HepG2 (cell line): ENCODE results near the gene STX5. TPM values are rescaled to one million over a fixed set of nuclear protein-coding genes. Genes with fewer than 3 reads are reported as not detected.

Experiments used
- ELF3 ChIP-seq: IDR thresholded peaks from 2 replicates; pipeline ENCODE4 v1.6.1; 2016; ENCODE audit warnings: missing genetic modification reagents, missing compliant biosample characterization
- HOXA3 ChIP-seq: sonication (generic); formaldehyde crosslinking; IDR thresholded peaks from 2 replicates; pipeline ENCODE4 v1.5.0; 2020; ENCODE audit warnings: missing genetic modification reagents
- KDM3A ChIP-seq: IDR thresholded peaks from 2 replicates; pipeline ENCODE4 v1.6.1; 2018; ENCODE audit warnings: low read depth, missing compliant biosample characterization
- RBAK ChIP-seq: sonication (generic); formaldehyde crosslinking; IDR thresholded peaks from 2 replicates; pipeline ENCODE4 v1.5.1; 2020; ENCODE audit warnings: mild to moderate bottlenecking, missing genetic modification reagents
- SAP130 ChIP-seq: IDR thresholded peaks from 2 replicates; pipeline ENCODE4 v1.6.1; 2016; ENCODE audit warnings: low read depth
- SATB2 ChIP-seq: sonication (generic); formaldehyde crosslinking; IDR thresholded peaks from 2 replicates; pipeline ENCODE4 v1.5.0; 2020; ENCODE audit warnings: missing genetic modification reagents
- ZNF33B ChIP-seq: sonication (generic); formaldehyde crosslinking; IDR thresholded peaks from 2 replicates; pipeline ENCODE4 v1.5.1; 2020; ENCODE audit warnings: mild to moderate bottlenecking, missing genetic modification reagents
- ZNF430 ChIP-seq: sonication (generic); formaldehyde crosslinking; IDR thresholded peaks from 2 replicates; pipeline ENCODE4 v1.9.0; 2021; ENCODE audit warnings: mild to moderate bottlenecking, missing genetic modification reagents
- ZNF703 ChIP-seq: sonication (generic); formaldehyde crosslinking; IDR thresholded peaks from 2 replicates; pipeline ENCODE4 v1.5.1; 2020; ENCODE audit warnings: missing genetic modification reagents, mild to moderate bottlenecking, moderate library complexity, borderline replicate concordance
- polyA plus RNA-seq, 8 experiments: library from polyadenylated mRNA; depleted of rRNA in 3 of 8; stranded (reverse) in 7 of 8; unstranded in 1 of 8; fragments of >200 nt; fragmentation: Illumina TruSeq in 4 of 8; extraction: Trizol in 4 of 8; gene quantifications; 2 replicates each; pipeline versions ENCODE4 v1.2.1 to v1.2.3, GENCODE V29; 2011 to 2016; ENCODE audit warnings: low read depth in 4 of 8, missing spikeins in 1 of 8, mixed read lengths in 1 of 8; ENCODE audit not compliant: insufficient read depth in 1 of 8
- total RNA-seq, 5 experiments: library from RNA; depleted of rRNA; stranded (reverse); fragments of >200 nt; fragmentation: Illumina TruSeq; extraction: Trizol; gene quantifications; 2 replicates each; pipeline ENCODE4 v1.2.3, GENCODE V29; 2016; ENCODE audit warnings: low read depth in 1 of 5
- TF ChIP-seq, protein P1 (sequence below): sonication (generic); formaldehyde crosslinking; IDR thresholded peaks from 2 replicates; pipeline ENCODE4 v1.4.0; 2020; ENCODE audit warnings: missing genetic modification reagents
- TF ChIP-seq, protein P2 (sequence below): sonication (generic); formaldehyde crosslinking; conservative IDR thresholded peaks from 2 replicates; pipeline ENCODE4 v1.4.0; 2020; ENCODE audit warnings: mild to moderate bottlenecking, missing genetic modification reagents, moderate library complexity
- TF ChIP-seq, protein P3 (sequence below): sonication (generic); formaldehyde crosslinking; IDR thresholded peaks from 2 replicates; pipeline ENCODE4 v1.4.0; 2020; ENCODE audit warnings: missing genetic modification reagents, mild to moderate bottlenecking, borderline replicate concordance
- TF ChIP-seq, protein P4 (sequence below): sonication (generic); formaldehyde crosslinking; IDR thresholded peaks from 2 replicates; pipeline ENCODE4 v1.5.0; 2020; ENCODE audit warnings: mild to moderate bottlenecking, low read depth, missing genetic modification reagents, borderline replicate concordance
- TF ChIP-seq, protein P5 (sequence below): sonication (generic); formaldehyde crosslinking; IDR thresholded peaks from 2 replicates; pipeline ENCODE4 v1.5.0; 2020; ENCODE audit warnings: mild to moderate bottlenecking, missing genetic modification reagents, borderline replicate concordance
- TF ChIP-seq, protein P6 (sequence below): sonication (generic); formaldehyde crosslinking; IDR thresholded peaks from 2 replicates; pipeline ENCODE4 v1.5.0; 2020; ENCODE audit warnings: mild to moderate bottlenecking, missing genetic modification reagents

Gene STX5
- total and polyA plus RNA-seq, 2 of the 13 experiments (the other 11 are each of a cell fraction or from before 2014, with no cell fraction given), result 26.9 to 30.0 TPM

DNA sequence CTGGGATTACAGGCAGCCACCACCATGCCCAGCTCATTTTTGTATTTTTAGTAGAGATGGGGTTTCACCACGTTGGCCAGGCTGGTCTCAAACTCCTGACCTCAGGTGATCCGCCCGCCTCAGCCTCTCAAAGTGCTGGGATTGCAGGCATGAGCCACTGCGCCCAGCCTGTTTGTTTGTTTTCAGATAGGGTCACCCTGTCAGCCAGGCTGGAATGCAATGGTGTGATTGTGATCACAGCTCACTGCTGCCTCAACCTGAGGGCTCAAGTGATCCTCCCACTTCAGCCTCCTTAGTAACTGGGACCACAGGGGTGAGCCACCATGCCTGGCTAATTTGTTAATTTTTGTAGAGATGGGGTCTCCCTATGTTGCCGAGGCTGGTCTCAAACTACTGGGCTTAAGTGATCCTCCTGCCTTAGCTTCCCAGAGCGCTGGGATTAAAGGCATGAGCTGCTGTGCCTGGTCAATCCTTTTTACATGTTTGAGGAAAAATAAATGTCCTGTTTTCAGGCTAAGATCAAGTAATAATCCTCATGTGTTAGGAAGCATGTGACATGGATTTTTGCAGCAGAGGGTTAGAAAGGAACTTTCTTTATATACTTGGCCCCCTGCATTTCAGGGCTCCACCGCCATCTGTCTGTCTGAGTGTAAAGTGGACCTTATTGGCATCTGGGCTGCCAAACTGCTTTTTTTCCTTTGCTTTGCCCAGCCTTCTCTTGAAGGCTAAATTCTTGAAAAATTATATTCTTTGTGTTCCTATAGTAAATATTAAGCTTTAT lies 44.0 kb upstream of the STX5 start (continued):
- TF ChIP-seq, protein P1, sequence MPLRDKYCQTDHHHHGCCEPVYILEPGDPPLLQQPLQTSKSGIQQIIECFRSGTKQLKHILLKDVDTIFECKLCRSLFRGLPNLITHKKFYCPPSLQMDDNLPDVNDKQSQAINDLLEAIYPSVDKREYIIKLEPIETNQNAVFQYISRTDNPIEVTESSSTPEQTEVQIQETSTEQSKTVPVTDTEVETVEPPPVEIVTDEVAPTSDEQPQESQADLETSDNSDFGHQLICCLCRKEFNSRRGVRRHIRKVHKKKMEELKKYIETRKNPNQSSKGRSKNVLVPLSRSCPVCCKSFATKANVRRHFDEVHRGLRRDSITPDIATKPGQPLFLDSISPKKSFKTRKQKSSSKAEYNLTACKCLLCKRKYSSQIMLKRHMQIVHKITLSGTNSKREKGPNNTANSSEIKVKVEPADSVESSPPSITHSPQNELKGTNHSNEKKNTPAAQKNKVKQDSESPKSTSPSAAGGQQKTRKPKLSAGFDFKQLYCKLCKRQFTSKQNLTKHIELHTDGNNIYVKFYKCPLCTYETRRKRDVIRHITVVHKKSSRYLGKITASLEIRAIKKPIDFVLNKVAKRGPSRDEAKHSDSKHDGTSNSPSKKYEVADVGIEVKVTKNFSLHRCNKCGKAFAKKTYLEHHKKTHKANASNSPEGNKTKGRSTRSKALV (CRISPR knock-in tag), result no peak
- TF ChIP-seq, protein P2, sequence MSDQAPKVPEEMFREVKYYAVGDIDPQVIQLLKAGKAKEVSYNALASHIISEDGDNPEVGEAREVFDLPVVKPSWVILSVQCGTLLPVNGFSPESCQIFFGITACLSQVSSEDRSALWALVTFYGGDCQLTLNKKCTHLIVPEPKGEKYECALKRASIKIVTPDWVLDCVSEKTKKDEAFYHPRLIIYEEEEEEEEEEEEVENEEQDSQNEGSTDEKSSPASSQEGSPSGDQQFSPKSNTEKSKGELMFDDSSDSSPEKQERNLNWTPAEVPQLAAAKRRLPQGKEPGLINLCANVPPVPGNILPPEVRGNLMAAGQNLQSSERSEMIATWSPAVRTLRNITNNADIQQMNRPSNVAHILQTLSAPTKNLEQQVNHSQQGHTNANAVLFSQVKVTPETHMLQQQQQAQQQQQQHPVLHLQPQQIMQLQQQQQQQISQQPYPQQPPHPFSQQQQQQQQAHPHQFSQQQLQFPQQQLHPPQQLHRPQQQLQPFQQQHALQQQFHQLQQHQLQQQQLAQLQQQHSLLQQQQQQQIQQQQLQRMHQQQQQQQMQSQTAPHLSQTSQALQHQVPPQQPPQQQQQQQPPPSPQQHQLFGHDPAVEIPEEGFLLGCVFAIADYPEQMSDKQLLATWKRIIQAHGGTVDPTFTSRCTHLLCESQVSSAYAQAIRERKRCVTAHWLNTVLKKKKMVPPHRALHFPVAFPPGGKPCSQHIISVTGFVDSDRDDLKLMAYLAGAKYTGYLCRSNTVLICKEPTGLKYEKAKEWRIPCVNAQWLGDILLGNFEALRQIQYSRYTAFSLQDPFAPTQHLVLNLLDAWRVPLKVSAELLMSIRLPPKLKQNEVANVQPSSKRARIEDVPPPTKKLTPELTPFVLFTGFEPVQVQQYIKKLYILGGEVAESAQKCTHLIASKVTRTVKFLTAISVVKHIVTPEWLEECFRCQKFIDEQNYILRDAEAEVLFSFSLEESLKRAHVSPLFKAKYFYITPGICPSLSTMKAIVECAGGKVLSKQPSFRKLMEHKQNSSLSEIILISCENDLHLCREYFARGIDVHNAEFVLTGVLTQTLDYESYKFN (CRISPR knock-in tag), result no peak
- TF ChIP-seq, protein P3, sequence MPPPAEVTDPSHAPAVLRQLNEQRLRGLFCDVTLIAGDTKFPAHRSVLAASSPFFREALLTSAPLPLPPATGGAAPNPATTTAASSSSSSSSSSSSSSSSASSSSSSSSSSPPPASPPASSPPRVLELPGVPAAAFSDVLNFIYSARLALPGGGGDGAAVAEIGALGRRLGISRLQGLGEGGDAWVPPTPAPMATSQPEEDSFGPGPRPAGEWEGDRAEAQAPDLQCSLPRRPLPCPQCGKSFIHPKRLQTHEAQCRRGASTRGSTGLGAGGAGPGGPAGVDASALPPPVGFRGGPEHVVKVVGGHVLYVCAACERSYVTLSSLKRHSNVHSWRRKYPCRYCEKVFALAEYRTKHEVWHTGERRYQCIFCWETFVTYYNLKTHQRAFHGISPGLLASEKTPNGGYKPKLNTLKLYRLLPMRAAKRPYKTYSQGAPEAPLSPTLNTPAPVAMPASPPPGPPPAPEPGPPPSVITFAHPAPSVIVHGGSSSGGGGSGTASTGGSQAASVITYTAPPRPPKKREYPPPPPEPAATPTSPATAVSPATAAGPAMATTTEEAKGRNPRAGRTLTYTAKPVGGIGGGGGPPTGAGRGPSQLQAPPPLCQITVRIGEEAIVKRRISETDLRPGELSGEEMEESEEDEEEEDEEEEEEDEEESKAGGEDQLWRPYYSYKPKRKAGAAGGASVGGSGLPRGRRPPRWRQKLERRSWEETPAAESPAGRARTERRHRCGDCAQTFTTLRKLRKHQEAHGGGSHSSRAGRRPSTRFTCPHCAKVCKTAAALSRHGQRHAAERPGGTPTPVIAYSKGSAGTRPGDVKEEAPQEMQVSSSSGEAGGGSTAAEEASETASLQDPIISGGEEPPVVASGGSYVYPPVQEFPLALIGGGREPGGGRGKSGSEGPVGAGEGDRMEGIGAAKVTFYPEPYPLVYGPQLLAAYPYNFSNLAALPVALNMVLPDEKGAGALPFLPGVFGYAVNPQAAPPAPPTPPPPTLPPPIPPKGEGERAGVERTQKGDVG (CRISPR knock-in tag), result peak; percentile 83; the same call in 1 of the 2 replicates
- TF ChIP-seq KDM3A (CRISPR knock-in tag) (no peak), ZNF430 (CRISPR knock-in tag) (no peak), ZNF33B (CRISPR knock-in tag) (no peak), SAP130 (CRISPR knock-in tag) (0 out of 2 replicates have a peak, but pooled peaks have one; percentile 33), RBAK (CRISPR knock-in tag) (no peak), ELF3 (CRISPR knock-in tag) (no peak), ZNF703 (CRISPR knock-in tag) (no peak), HOXA3 (0 out of 2 replicates have a peak, but pooled peaks have one; percentile 20), SATB2 (no peak)
- TF ChIP-seq, protein P4, sequence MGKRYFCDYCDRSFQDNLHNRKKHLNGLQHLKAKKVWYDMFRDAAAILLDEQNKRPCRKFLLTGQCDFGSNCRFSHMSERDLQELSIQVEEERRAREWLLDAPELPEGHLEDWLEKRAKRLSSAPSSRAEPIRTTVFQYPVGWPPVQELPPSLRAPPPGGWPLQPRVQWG (CRISPR knock-in tag), result no peak
- TF ChIP-seq, protein P5, sequence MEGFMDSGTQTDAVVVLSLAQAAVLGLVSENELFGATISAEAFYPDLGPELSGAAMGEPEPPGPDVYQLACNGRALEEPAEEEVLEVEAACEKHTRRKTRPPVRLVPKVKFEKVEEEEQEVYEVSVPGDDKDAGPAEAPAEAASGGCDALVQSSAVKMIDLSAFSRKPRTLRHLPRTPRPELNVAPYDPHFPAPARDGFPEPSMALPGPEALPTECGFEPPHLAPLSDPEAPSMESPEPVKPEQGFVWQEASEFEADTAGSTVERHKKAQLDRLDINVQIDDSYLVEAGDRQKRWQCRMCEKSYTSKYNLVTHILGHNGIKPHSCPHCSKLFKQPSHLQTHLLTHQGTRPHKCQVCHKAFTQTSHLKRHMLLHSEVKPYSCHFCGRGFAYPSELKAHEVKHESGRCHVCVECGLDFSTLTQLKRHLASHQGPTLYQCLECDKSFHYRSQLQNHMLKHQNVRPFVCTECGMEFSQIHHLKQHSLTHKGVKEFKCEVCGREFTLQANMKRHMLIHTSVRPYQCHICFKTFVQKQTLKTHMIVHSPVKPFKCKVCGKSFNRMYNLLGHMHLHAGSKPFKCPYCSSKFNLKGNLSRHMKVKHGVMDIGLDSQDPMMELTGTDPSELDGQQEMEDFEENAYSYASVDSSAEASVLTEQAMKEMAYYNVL (CRISPR knock-in tag), result no peak
- TF ChIP-seq, protein P6, sequence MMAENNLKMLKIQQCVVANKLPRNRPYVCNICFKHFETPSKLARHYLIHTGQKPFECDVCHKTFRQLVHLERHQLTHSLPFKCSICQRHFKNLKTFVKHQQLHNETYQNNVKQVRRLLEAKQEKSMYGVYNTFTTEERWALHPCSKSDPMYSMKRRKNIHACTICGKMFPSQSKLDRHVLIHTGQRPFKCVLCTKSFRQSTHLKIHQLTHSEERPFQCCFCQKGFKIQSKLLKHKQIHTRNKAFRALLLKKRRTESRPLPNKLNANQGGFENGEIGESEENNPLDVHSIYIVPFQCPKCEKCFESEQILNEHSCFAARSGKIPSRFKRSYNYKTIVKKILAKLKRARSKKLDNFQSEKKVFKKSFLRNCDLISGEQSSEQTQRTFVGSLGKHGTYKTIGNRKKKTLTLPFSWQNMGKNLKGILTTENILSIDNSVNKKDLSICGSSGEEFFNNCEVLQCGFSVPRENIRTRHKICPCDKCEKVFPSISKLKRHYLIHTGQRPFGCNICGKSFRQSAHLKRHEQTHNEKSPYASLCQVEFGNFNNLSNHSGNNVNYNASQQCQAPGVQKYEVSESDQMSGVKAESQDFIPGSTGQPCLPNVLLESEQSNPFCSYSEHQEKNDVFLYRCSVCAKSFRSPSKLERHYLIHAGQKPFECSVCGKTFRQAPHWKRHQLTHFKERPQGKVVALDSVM, result peak; percentile 92
